ENCODE measurements around the gene DOC2A. TPM values are rescaled to one million over a fixed set of nuclear protein-coding genes. Genes with fewer than 3 reads are reported as not detected.

Gene DOC2A
- total and polyA plus RNA-seq, 2 experiments from 2014 or later = 9.8 to 10.0 TPM

GRCh38 chr16:30053376-30054015 is 42.7 kb upstream of the DOC2A start (continued):
- TF ChIP-seq CTCF (conservative IDR thresholded peaks at IDR 0.05; ENCODE audit: low read depth in 2 of 2) (no peak), REST (IDR thresholded peaks at IDR 0.05; ENCODE audit: unreplicated experiment) (no peak), EZH2 (IDR thresholded peaks at IDR 0.05; ENCODE audit: low read depth, unreplicated experiment) (no peak), POLR2AphosphoS5 (IDR thresholded peaks at IDR 0.05; ENCODE audit: low read depth) (no peak), NANOG (IDR thresholded peaks at IDR 0.05; ENCODE audit: borderline replicate concordance) (no peak), CREB1 (CRISPR knock-in tag; IDR thresholded peaks at IDR 0.05; ENCODE audit: low read depth) (no peak), JUNB (IDR thresholded peaks at IDR 0.05; ENCODE audit: unreplicated experiment) (no peak), ZNF114 (CRISPR knock-in tag; IDR thresholded peaks at IDR 0.05) (no peak), ZNF331 (CRISPR knock-in tag; IDR thresholded peaks at IDR 0.05; ENCODE audit: low read depth) (no peak), STAT1 (IDR thresholded peaks at IDR 0.05; ENCODE audit: unreplicated experiment) (no peak), ETS1 (IDR thresholded peaks at IDR 0.05) (no peak), EZH2phosphoT487 (IDR thresholded peaks at IDR 0.05; ENCODE audit: unreplicated experiment) (no peak)

All from GM23338 (cell line).